Measurements from ENCODE around the gene PLA2G7. TPM values are rescaled to one million over a fixed set of nuclear protein-coding genes. Genes with fewer than 3 reads are reported as not detected.

PLA2G7 gene
- total and polyA plus RNA-seq, 2 donors (not counting 3 experiments of a cell fraction or from before 2014, with no cell fraction given): not detected

- Histone ChIP-seq H3K4me1 (ENCODE audit: control insufficient read depth, extremely low read depth, insufficient read depth, low read length) (no peaks in the 10 kb centered on the region), H3K9me3 (replicated peaks; ENCODE audit: control insufficient read depth, insufficient read depth, low read length) (no peaks in the 10 kb centered on the region), H3K9ac (replicated peaks; ENCODE audit: extremely low read depth, insufficient read depth, low read length) (no peak overlapping the region), H2AFZ (ENCODE audit: low read depth, low read length) (no peak overlapping the region), H3K4me2 (ENCODE audit: insufficient read depth, low read length) (no peak overlapping the region), H3K9me1 (replicated peaks; ENCODE audit: control insufficient read depth, extremely low read depth, insufficient read depth, low read length) (no peaks in the 10 kb centered on the region), H4K20me1 (replicated peaks; ENCODE audit: control insufficient read depth, extremely low read depth, insufficient read depth, low read length) (no peaks in the 10 kb centered on the region), H3K4me3 (replicated peaks in 1 of 3; ENCODE audit: insufficient read depth in 1 of 3, low read depth in 1 of 3, low read length in 3 of 3) (no peak overlapping the region), H3K27me3 (ENCODE audit: control insufficient read depth in 2 of 2, insufficient read depth in 2 of 2, low read length in 2 of 2) (peaks cover 0 to 3% of the 10 kb centered on the region in 2 experiments), H3K27ac (ENCODE audit: insufficient read depth, low read depth, low read length) (no peak overlapping the region), H3K79me2 (ENCODE audit: control insufficient read depth, insufficient read depth, low read length) (no peaks in the 10 kb centered on the region), H3K36me3 (ENCODE audit: control insufficient read depth in 2 of 2, extremely low read depth in 1 of 2, insufficient read depth in 2 of 2, low read length in 2 of 2) (no peaks in the 10 kb centered on the region)
- no TSS peak for BruUV-seq (replicated peaks)
- DNase-seq (ENCODE audit: low read depth, low spot score) (no peak), FAIRE-seq (no peak)
- TF ChIP-seq POLR2A (IDR thresholded peaks at IDR 0.05; ENCODE audit: low read depth, low read length): no peak
- no peak for TF ChIP-seq POLR2AphosphoS5 (IDR thresholded peaks at IDR 0.05; ENCODE audit: insufficient read depth, low read depth, low read length)
- TF ChIP-seq MYC (IDR thresholded peaks at IDR 0.05; ENCODE audit: low read depth, low read length): no peak
- TF ChIP-seq, protein P1, sequence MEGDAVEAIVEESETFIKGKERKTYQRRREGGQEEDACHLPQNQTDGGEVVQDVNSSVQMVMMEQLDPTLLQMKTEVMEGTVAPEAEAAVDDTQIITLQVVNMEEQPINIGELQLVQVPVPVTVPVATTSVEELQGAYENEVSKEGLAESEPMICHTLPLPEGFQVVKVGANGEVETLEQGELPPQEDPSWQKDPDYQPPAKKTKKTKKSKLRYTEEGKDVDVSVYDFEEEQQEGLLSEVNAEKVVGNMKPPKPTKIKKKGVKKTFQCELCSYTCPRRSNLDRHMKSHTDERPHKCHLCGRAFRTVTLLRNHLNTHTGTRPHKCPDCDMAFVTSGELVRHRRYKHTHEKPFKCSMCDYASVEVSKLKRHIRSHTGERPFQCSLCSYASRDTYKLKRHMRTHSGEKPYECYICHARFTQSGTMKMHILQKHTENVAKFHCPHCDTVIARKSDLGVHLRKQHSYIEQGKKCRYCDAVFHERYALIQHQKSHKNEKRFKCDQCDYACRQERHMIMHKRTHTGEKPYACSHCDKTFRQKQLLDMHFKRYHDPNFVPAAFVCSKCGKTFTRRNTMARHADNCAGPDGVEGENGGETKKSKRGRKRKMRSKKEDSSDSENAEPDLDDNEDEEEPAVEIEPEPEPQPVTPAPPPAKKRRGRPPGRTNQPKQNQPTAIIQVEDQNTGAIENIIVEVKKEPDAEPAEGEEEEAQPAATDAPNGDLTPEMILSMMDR (IDR thresholded peaks at IDR 0.05; ENCODE audit: extremely low read depth in 1 of 2, insufficient read depth in 1 of 2, low read depth in 1 of 2, low read length in 2 of 2): no peak
- TF ChIP-seq GATA2 (IDR thresholded peaks at IDR 0.05; ENCODE audit: insufficient read depth, insufficient read length, low read depth, low read length): no peak
- no peak for TF ChIP-seq EZH2 (IDR thresholded peaks at IDR 0.05; ENCODE audit: borderline replicate concordance, low read depth, low read length, severe bottlenecking)
- TF ChIP-seq FOS (IDR thresholded peaks at IDR 0.05; ENCODE audit: borderline replicate concordance, insufficient read depth, low read length): no peak
- no peak for TF ChIP-seq JUN (IDR thresholded peaks at IDR 0.05; ENCODE audit: borderline replicate concordance, insufficient read depth, insufficient read length, low read depth)
- TF ChIP-seq, protein P2, sequence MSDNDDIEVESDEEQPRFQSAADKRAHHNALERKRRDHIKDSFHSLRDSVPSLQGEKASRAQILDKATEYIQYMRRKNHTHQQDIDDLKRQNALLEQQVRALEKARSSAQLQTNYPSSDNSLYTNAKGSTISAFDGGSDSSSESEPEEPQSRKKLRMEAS (IDR thresholded peaks at IDR 0.05; ENCODE audit: insufficient read depth, insufficient read length): no peak
- intact Hi-C loops (cut with micrococcal nuclease): no loop called here
- CTCF ChIA-PET: no interaction called here
- dilution Hi-C loops (cut with MboI; ENCODE audit: extremely low pct_ligation_motif_present, low sequenced_read_pairs): no loop called here
- POLR2A ChIA-PET: no interaction called here
Observed at GRCh38 chr6:46688117-46688965, 46.8 kb downstream of the PLA2G7 start.

Data from endothelial cell of umbilical vein (primary cell).